Gastroesophageal sphincter (tissue), 4 donors: ENCODE measurements around the gene SF3B6. TPM values are rescaled to one million over a fixed set of nuclear protein-coding genes. Genes with fewer than 3 reads are reported as not detected.

Experiments
- ATAC-seq: fragments of 150-250 bp; one replicate; pipeline ENCODE4 v1.9.1; 2016; ENCODE audit warnings: mild to moderate bottlenecking, moderate library complexity
- H3K27ac ChIP-seq, 4 donors: fragments of 200-600 bp; sonication (generic) in 3 of 4; 1 replicate in 3 of 4; 2 replicates in 1 of 4; pipeline ENCODE4 v1.5.1; 2016 to 2019
- H3K27me3 ChIP-seq: fragments of 200-600 bp; sonication (generic); one replicate; pipeline ENCODE4 v1.5.1; 2019
- H3K36me3 ChIP-seq, 2 donors: fragments of 200-600 bp; sonication (generic); one replicate each; pipeline ENCODE4 v1.5.1; 2019; ENCODE audit warnings: control low read depth in 1 of 2
- H3K4me1 ChIP-seq, 3 donors: fragments of 200-600 bp; sonication (generic); 1 replicate in 2 of 3; 2 replicates in 1 of 3; pipeline ENCODE4 v1.5.1; 2016 to 2019; ENCODE audit warnings: control low read depth in 2 of 3
- H3K4me3 ChIP-seq, 2 donors: fragments of 200-600 bp; sonication (generic); one replicate each; pipeline ENCODE4 v1.5.1; 2019; ENCODE audit warnings: mild to moderate bottlenecking in 1 of 2, moderate library complexity in 1 of 2
- H3K9me3 ChIP-seq, 3 donors: fragments of 200-600 bp; sonication (generic); one replicate each; pipeline ENCODE4 v1.5.1; 2017 to 2019; ENCODE audit warnings: control low read depth in 2 of 3
- CTCF ChIP-seq, 4 experiments: fragments of 200-600 bp in 2 of 4; fragments of 450-650 bp in 2 of 4; sonication (generic) in 1 of 4; IDR thresholded peaks; one replicate each; pipeline ENCODE4 v1.5.1; 2017 to 2019; ENCODE audit warnings: antibody characterized with exemption in 4 of 4, mild to moderate bottlenecking in 2 of 4, moderate library complexity in 2 of 4
- EP300 ChIP-seq: sonication (generic); formaldehyde crosslinking; IDR thresholded peaks from one replicate; pipeline ENCODE4 v1.6.1; 2017; ENCODE audit warnings: antibody characterized with exemption, mild to moderate bottlenecking
- POLR2A ChIP-seq, 2 donors: fragments of 450-650 bp; IDR thresholded peaks; one replicate each; pipeline ENCODE4 v1.6.1; 2017; ENCODE audit warnings: antibody characterized with exemption in 2 of 2, mild to moderate bottlenecking in 2 of 2, moderate library complexity in 1 of 2
- POLR2AphosphoS5 ChIP-seq: sonication (generic); formaldehyde crosslinking; IDR thresholded peaks from one replicate; pipeline ENCODE4 v1.6.1; 2017; ENCODE audit warnings: antibody characterized with exemption
- WGBS, 2 donors: methylation state at CpG; one replicate each; pipeline ENCODE4 v1.1.5; 2018; ENCODE audit warnings: low coverage in 1 of 2; 5-methylcytosine and 5-hydroxymethylcytosine counted together
- total RNA-seq, 4 donors: library from RNA; depleted of rRNA; stranded (reverse); fragments of >200 nt; gene quantifications; one replicate each; pipeline ENCODE4 v1.1.0, GENCODE V29; 2016

Gene SF3B6
- total RNA-seq, 4 donors from 2014 or later, result 96.8 to 128 (median 115) TPM

DNA sequence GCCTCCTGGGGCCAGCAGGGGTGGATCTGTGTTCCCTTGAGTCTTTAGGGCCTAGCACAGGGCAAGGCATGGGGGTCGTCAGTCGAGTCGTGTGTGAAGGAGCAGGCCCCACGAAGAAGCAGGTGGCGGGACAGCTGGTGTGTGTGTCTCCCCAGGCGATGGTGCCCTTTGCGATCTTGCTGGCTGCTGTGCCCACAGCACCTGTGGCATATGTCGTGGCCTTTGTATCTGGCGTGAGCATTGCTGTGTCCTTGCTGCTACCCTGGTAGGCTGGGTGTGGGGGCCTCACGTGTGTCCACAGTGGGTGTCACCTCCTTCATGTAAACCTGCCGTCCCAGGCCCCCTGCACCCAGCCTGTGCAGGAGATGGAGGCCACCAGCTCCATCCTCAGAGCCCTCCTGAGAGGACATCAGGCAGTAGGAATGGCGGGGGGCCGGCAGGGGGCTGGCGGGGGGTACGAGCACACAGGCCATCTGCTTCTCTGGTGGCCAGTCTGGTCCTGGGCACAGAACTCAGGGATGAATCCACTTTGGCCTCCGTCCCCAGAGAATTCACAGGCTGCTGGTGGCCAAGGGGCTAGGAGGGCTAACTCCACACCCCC lies 53.1 kb downstream of the SF3B6 start:
- no peak for ATAC-seq
- no peaks in the 10 kb centered on the region for H3K9me3 ChIP-seq
- TF ChIP-seq POLR2AphosphoS5, result no peak
- no peaks in the 10 kb centered on the region for H3K4me1 ChIP-seq
- H3K4me3 ChIP-seq, result no peak overlapping the region
- peaks cover 0 to 66% of the 10 kb centered on the region in 2 donors for H3K36me3 ChIP-seq
- no peaks in the 10 kb centered on the region for H3K27me3 ChIP-seq
- H3K27ac ChIP-seq, result no peak overlapping the region
- WGBS, 2 donors, result 69 to 70% methylated on average over 4 to 5 of the region's 16 CpGs

DNA sequence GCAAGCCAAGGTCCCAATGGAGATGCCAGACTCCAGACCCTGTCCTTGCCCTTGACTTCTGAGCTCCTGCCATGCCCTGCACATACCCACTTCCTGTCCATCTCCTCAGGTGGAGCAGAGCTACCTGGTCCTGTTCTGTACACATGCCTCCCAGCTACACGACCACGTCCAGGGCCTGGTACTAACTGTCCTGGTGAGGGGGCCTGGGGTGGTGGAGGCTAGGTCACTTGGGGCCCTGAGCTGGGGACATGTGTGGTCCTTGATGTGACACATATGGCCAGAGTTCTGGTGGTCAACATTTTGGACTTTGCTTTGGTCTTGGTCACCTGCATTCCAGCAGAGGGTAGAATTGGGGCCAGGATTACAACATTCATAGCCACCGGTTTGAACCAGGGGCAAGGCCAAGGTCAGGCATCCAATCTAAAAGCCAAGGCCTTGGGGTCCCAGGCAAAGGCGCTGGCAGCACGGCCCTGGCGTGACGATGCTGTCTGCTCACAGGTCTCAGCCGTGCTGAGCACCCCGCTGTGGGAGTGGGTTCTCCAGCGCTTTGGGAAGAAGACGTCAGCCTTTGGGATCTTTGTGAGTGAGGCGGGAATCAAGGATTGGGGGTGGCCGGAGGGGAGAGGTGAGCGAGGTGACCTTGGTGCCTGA lies 53.7 kb downstream of the SF3B6 start:
- H3K36me3 ChIP-seq, result peaks cover 0 to 60% of the 10 kb centered on the region in 2 donors

DNA sequence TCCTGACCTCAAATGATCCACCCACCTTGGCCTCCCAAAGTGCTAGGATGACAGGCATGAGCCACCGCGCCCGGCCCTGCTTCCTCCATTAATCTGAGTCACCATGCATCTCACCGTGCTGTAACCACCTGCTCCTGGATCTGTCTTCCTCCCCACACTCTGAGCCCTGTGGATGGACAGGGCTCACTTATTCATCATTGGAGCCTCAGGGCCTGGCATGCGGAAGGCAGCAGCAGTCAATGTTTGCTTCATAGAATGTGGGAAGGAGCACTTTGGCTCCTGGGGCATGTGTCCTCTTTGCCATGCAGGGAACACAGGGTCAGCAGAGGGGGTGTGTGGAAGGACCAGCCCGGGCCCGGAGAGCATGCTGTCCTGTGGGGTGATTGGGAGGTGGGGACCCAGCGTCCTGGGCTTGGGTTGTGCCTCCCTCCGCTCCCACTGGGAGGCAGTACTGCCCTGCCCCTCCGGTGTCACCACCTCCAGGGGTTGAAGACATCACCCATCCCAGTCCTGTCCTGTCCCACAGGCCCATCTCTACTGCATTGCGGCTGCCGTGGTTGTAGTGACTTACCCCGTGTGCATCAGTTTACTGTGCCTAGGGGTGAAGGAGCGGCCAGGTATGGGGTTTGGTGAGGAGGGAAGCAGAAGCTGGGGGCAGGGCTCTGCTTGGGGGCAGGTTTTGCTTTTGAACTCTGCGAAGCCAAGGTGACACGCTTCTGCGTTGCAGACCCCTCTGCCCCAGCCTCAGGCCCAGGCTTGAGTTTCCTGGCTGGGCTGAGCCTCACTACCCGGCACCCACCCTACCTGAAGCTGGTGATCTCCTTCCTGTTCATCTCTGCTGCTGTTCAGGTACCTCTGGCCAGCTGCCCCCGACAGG lies 54.8 kb downstream of the SF3B6 start:
- Histone ChIP-seq H3K27ac (no peak overlapping the region), H3K27me3 (no peaks in the 10 kb centered on the region), H3K9me3 (no peaks in the 10 kb centered on the region), H3K36me3 (peaks cover 0 to 49% of the 10 kb centered on the region in 2 donors), H3K4me3 (no peak overlapping the region), H3K4me1 (no peaks in the 10 kb centered on the region)
- WGBS, 2 donors, result 67% methylated on average over 3 of the region's 19 CpGs; no CpG with 5 or more reads in 1 of the 2 donors
- peak; percentile 17 for ATAC-seq
- TF ChIP-seq POLR2A (IDR thresholded peaks at IDR 0.05), result no peak
- TF ChIP-seq CTCF (IDR thresholded peaks at IDR 0.05), result peak in 1 of 4 experiments; percentile 27

More for the DNA sequence above, 53.7 kb downstream of the SF3B6 start:
- no peak for ATAC-seq
- WGBS, 2 donors, result 94 to 95% methylated on average over 3 to 11 of the region's 14 CpGs
- no peak overlapping the region for H3K4me3 ChIP-seq
- TF ChIP-seq CTCF (IDR thresholded peaks at IDR 0.05) (no peak), POLR2A (IDR thresholded peaks at IDR 0.05) (no peak), EP300 (no peak), POLR2AphosphoS5 (no peak)
- no peak overlapping the region for H3K27ac ChIP-seq
- no peaks in the 10 kb centered on the region for H3K27me3 ChIP-seq
- H3K9me3 ChIP-seq, result no peaks in the 10 kb centered on the region
- H3K4me1 ChIP-seq, result no peaks in the 10 kb centered on the region

- Histone ChIP-seq H3K4me3 (no peak overlapping the region), H3K27ac (no peak overlapping the region), H3K27me3 (no peaks in the 10 kb centered on the region), H3K36me3 (peaks cover 0 to 38% of the 10 kb centered on the region in 2 donors), H3K9me3 (no peaks in the 10 kb centered on the region), H3K4me1 (no peaks in the 10 kb centered on the region)
- TF ChIP-seq POLR2AphosphoS5 (no peak), EP300 (no peak), CTCF (IDR thresholded peaks at IDR 0.05) (no peak), POLR2A (IDR thresholded peaks at IDR 0.05) (no peak)
- 80% methylated on average over 3 of the region's 4 CpGs; no CpG with 5 or more reads in 1 of the 2 donors for WGBS, 2 donors
- ATAC-seq, result no peak
These were observed 55.9 kb downstream of the SF3B6 start for GRCh38 chr2:24020244-24020643.

DNA sequence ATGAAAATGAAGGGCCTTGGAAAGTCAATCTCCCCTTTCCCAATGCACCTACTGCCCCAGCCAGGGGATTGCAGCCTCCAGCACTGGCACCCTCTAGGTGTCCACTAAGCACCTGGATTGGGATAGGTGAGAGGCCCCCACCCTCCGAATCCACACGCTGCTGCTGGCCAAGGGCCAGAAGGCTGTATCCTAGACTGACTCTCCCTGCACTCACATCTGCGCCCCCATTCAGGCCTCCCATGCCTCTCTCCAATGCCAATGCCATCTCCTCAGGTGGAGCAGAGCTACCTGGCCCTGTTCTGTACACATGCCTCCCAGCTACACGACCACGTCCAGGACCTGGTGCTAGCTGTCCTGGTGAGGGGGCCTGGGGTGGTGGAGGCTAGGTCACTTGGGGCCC lies 56.4 kb downstream of the SF3B6 start:
- H3K4me1 ChIP-seq, result no peaks in the 10 kb centered on the region
- no peak overlapping the region for H3K4me3 ChIP-seq
- no peak overlapping the region for H3K27ac ChIP-seq
- no peaks in the 10 kb centered on the region for H3K9me3 ChIP-seq
- H3K36me3 ChIP-seq, result peaks cover 0 to 32% of the 10 kb centered on the region in 2 donors
- TF ChIP-seq CTCF (IDR thresholded peaks at IDR 0.05) (no peak), POLR2A (IDR thresholded peaks at IDR 0.05) (no peak), POLR2AphosphoS5 (no peak), EP300 (no peak)
- no peak for ATAC-seq
- H3K27me3 ChIP-seq, result no peaks in the 10 kb centered on the region
- WGBS, 2 donors, result no CpG with 5 or more reads among the region's 5 CpGs
